ENCODE measurements around the gene SUPV3L1. TPM values are rescaled to one million over a fixed set of nuclear protein-coding genes. Genes with fewer than 3 reads are reported as not detected.

The SUPV3L1 gene
- total RNA-seq, 1 experiment from 2014 or later: 55.3 TPM

DNA sequence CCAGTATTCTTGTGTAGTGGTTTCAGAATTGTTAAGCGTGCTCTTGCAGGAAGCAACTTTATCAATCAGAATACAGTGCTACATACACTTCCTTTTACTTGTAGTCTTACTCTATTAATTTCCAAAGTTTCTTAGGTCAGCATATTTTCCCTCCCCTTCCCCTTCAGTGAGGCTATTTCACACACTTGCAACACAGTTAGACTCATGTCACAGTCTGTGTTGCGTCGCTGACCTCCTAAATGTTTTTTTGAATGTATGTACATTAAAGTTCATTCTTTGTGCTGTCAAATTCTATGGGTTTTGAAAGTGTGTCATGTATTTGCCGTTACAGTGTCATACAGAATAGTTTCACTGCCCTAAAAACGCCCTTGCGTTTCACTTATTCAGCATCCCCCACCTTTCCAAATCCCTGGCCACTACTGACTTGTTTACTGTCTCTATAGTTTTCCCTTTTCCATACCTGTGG is 34.7 kb downstream of the SUPV3L1 start:
- ChIA-PET CTCF (no interaction called here), POLR2A (ENCODE audit: low non-redundant PET) (no interaction called here)
- no peak overlapping the region for H3K27ac ChIP-seq (ENCODE audit: low read depth, low read length, poor library complexity, severe bottlenecking)
- DNase-seq (ENCODE audit: low spot score): no peak
- TF ChIP-seq EZH2 (IDR thresholded peaks at IDR 0.05; ENCODE audit: borderline replicate concordance, low read depth, low read length, poor library complexity, severe bottlenecking): no peak
- TF ChIP-seq, protein P1, sequence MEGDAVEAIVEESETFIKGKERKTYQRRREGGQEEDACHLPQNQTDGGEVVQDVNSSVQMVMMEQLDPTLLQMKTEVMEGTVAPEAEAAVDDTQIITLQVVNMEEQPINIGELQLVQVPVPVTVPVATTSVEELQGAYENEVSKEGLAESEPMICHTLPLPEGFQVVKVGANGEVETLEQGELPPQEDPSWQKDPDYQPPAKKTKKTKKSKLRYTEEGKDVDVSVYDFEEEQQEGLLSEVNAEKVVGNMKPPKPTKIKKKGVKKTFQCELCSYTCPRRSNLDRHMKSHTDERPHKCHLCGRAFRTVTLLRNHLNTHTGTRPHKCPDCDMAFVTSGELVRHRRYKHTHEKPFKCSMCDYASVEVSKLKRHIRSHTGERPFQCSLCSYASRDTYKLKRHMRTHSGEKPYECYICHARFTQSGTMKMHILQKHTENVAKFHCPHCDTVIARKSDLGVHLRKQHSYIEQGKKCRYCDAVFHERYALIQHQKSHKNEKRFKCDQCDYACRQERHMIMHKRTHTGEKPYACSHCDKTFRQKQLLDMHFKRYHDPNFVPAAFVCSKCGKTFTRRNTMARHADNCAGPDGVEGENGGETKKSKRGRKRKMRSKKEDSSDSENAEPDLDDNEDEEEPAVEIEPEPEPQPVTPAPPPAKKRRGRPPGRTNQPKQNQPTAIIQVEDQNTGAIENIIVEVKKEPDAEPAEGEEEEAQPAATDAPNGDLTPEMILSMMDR (conservative IDR thresholded peaks at IDR 0.05; ENCODE audit: low read depth, low read length): no peak
- no peaks in the 10 kb centered on the region for H3K9me3 ChIP-seq (ENCODE audit: low read depth, low read length, poor library complexity, severe bottlenecking)
- BruUV-seq (replicated peaks): no TSS peak
- intact Hi-C loops (cut with micrococcal nuclease; ENCODE audit: unreplicated experiment): no loop called here
- H3K4me1 ChIP-seq (ENCODE audit: insufficient read depth, low read length, poor library complexity, severe bottlenecking): peaks cover 33% of the 10 kb centered on the region
- H3K36me3 ChIP-seq (ENCODE audit: insufficient read depth, low read length, poor library complexity, severe bottlenecking): no peaks in the 10 kb centered on the region
- no peaks in the 10 kb centered on the region for H3K27me3 ChIP-seq (replicated peaks; ENCODE audit: insufficient read depth, low read depth, low read length, poor library complexity)
- no peak overlapping the region for H3K4me3 ChIP-seq (ENCODE audit: low read depth, low read length, poor library complexity, severe bottlenecking)

DNA sequence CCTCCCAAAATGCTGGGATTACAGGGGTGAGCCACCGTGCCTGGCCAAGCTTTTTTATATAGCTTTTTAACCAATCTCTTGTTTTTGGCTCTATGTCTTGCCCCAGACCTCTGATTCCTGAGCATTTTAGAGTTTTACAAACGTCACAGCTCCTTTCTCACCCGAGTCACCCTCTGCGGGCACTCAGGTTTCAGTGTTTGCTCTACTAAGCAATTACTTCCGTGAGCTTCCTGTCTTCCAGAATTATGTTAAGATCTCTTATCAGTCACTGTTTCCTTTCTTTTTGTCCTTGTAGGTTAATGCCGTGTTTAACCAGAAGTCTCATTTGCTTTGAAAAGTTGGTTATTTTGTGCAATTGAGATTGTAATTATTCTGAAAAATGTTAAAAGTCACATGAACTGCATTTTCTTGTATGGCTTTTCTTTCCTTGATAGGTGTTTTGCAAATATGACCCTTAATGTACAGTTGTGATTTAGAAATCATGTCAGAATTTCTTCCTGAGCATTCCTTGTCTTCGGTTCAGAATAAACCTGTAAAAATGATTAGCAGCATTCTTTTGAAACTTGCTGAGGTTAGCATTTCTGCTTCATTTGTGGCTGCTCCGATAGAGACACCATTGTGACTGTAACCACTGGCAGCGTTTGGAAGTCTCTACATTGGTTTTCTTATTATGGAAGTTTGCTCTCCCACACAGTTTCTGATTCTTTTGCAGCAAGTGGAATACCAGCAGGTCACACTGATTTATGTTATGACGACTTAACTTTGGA is 35.6 kb downstream of the SUPV3L1 start:
- no peak for TF ChIP-seq EZH2 (IDR thresholded peaks at IDR 0.05; ENCODE audit: borderline replicate concordance, low read depth, low read length, poor library complexity, severe bottlenecking)
- TF ChIP-seq, protein P1 (conservative IDR thresholded peaks at IDR 0.05; ENCODE audit: low read depth, low read length): no peak
- H3K27me3 ChIP-seq (replicated peaks; ENCODE audit: insufficient read depth, low read depth, low read length, poor library complexity): no peaks in the 10 kb centered on the region
- H3K27ac ChIP-seq (ENCODE audit: low read depth, low read length, poor library complexity, severe bottlenecking): peak overlapping the region; percentile 88
- peaks cover 33% of the 10 kb centered on the region for H3K4me1 ChIP-seq (ENCODE audit: insufficient read depth, low read length, poor library complexity, severe bottlenecking)
- DNase-seq (ENCODE audit: low spot score): peak; percentile 70
- BruUV-seq (replicated peaks): TSS peak; percentile 57
- CTCF ChIA-PET: no interaction called here
- POLR2A ChIA-PET (ENCODE audit: low non-redundant PET): no interaction called here
- no peaks in the 10 kb centered on the region for H3K36me3 ChIP-seq (ENCODE audit: insufficient read depth, low read length, poor library complexity, severe bottlenecking)
- intact Hi-C loops (cut with micrococcal nuclease; ENCODE audit: unreplicated experiment): no loop called here
- no peaks in the 10 kb centered on the region for H3K9me3 ChIP-seq (ENCODE audit: low read depth, low read length, poor library complexity, severe bottlenecking)
- no peak overlapping the region for H3K4me3 ChIP-seq (ENCODE audit: low read depth, low read length, poor library complexity, severe bottlenecking)

DNA sequence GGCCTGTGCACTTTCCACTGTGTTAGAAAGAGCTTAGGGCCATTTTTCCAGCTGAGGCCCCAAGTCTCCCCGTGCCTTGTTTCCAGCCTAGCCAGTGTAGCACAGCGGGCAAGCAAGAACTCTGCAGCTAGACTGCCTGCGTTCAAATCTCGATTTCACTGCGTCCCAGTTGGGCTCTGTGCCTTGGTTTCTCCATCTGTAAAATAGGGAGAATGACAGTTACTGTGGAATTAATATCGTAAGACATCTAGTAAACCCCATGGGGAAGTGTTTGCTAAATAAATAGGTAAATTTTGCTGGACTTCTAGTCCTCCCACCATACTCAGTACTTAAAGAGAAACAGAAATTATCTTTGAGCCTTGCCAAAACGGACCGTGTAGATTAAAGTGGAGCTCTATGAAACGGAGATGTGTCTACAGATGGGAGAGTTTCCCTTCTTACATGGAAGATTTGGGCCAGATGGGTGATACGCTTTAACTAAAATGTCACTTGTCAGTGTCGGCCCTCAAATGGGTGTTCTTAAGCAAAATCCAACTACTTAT is 36.6 kb downstream of the SUPV3L1 start:
- Histone ChIP-seq H3K36me3 (ENCODE audit: insufficient read depth, low read length, poor library complexity, severe bottlenecking) (no peaks in the 10 kb centered on the region), H3K27ac (ENCODE audit: low read depth, low read length, poor library complexity, severe bottlenecking) (peak overlapping the region; percentile 88), H3K4me3 (ENCODE audit: low read depth, low read length, poor library complexity, severe bottlenecking) (no peak overlapping the region), H3K9me3 (ENCODE audit: low read depth, low read length, poor library complexity, severe bottlenecking) (no peaks in the 10 kb centered on the region), H3K27me3 (replicated peaks; ENCODE audit: insufficient read depth, low read depth, low read length, poor library complexity) (no peaks in the 10 kb centered on the region), H3K4me1 (ENCODE audit: insufficient read depth, low read length, poor library complexity, severe bottlenecking) (peaks cover 33% of the 10 kb centered on the region)
- intact Hi-C loops (cut with micrococcal nuclease; ENCODE audit: unreplicated experiment): no loop called here
- CTCF ChIA-PET: no interaction called here
- no peak for TF ChIP-seq EZH2 (IDR thresholded peaks at IDR 0.05; ENCODE audit: borderline replicate concordance, low read depth, low read length, poor library complexity, severe bottlenecking)
- TF ChIP-seq, protein P1 (conservative IDR thresholded peaks at IDR 0.05; ENCODE audit: low read depth, low read length): no peak
- BruUV-seq (replicated peaks): TSS peak; percentile 98
- DNase-seq (ENCODE audit: low spot score): no peak
- POLR2A ChIA-PET (ENCODE audit: low non-redundant PET): interaction anchor here (0.6 kb wide), 1 partner anchor 1235 kb away, joined by 3 read pairs; no protein-coding TSS in a partner anchor
